ENCODE measurements around the gene BRCA2.
A peak's percentile ranks its signal among the peaks of the same experiment; 100 is the strongest.

The BRCA2 gene

DNA sequence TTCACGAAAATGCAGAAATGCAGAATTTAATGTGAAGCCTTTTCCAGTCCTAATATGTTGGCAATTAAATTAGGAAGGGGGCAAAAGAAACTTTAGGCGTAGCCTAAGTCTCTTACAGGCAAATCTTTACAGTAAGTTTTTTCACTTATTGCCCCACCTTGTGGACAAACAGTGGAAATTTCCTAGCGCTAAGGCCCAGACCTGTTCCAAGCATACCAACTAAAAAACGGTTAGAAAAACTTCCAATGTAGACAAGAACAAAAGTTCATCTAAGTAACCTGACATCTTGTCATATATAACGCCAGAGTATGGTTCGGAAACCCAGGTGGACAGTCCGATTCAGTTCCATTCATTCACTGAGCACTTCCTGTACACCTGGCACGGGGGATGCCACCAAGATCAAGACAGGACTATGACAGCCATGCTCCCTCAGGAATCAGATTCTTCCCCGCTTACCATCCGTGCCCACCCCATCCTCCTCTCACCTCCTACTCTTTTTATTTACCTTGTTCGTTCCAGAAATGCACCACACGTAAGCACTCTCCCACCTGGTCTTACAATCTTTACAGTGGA, 5.1 kb upstream of the BRCA2 start:
- no peaks in the 10 kb centered on the region for H3K27me3 ChIP-seq (ENCODE audit: control insufficient read depth, insufficient read depth, low read length, poor library complexity, severe bottlenecking)
- H3K4me3 ChIP-seq (ENCODE audit: insufficient read depth, low read depth, low read length): no peak overlapping the region
- H3K4me1 ChIP-seq (ENCODE audit: control insufficient read depth, insufficient read depth, low read length): no peaks in the 10 kb centered on the region
- 56 to 60% methylated on average over 12 of the region's 12 CpGs for WGBS, 2 experiments
- H3K27ac ChIP-seq (ENCODE audit: insufficient read depth, low read depth, low read length, poor library complexity, severe bottlenecking): no peak overlapping the region
- no peaks in the 10 kb centered on the region for H3K9me3 ChIP-seq (ENCODE audit: control insufficient read depth, low read length)
- H3K36me3 ChIP-seq (ENCODE audit: control insufficient read depth, insufficient read depth, low read length): no peaks in the 10 kb centered on the region

DNA sequence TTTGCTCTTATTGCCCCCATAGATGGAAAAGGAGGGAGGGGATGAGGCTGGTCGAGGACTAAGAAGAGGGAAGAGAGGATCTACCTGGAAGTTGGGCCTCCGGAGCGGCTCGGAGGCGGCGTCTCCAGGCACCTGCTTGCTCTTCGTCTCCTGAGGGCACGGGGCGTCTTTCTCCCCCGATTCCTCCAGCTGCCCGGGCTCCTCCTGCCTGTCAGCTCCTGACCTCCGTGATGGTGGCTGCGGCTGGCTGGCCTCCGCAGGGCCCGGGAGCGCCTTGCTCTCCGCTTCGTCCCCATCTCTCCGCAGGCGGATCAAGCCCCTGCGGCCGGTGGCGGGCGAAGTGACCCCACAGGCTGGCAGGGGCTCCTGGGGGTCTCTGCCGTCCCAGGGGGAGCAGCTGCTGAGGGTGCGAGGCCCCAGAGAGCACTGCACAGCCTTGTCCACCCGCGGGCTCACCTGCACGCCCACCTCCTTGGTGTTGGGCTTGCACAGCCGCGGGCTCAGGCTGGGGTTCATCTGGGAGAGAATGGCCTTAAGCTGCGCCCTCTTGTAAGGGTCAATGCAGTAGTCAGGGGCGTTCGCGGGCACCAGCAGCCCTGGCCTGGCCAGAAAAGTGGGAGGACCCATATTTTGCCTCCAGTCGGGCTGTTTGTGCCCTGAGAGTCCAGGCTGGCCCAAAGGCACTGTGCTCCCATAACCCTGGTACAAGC, 4.0 kb upstream of the BRCA2 start:
- Histone ChIP-seq H3K27me3 (ENCODE audit: control insufficient read depth, insufficient read depth, low read length, poor library complexity, severe bottlenecking) (no peaks in the 10 kb centered on the region), H3K4me3 (ENCODE audit: insufficient read depth, low read depth, low read length) (no peak overlapping the region), H3K9me3 (ENCODE audit: control insufficient read depth, low read length) (no peaks in the 10 kb centered on the region), H3K4me1 (ENCODE audit: control insufficient read depth, insufficient read depth, low read length) (no peaks in the 10 kb centered on the region), H3K27ac (ENCODE audit: insufficient read depth, low read depth, low read length, poor library complexity, severe bottlenecking) (no peak overlapping the region), H3K36me3 (ENCODE audit: control insufficient read depth, insufficient read depth, low read length) (no peaks in the 10 kb centered on the region)
- 91 to 93% methylated on average over 36 of the region's 36 CpGs for whole genome bisulfite sequencing, 2 experiments

DNA sequence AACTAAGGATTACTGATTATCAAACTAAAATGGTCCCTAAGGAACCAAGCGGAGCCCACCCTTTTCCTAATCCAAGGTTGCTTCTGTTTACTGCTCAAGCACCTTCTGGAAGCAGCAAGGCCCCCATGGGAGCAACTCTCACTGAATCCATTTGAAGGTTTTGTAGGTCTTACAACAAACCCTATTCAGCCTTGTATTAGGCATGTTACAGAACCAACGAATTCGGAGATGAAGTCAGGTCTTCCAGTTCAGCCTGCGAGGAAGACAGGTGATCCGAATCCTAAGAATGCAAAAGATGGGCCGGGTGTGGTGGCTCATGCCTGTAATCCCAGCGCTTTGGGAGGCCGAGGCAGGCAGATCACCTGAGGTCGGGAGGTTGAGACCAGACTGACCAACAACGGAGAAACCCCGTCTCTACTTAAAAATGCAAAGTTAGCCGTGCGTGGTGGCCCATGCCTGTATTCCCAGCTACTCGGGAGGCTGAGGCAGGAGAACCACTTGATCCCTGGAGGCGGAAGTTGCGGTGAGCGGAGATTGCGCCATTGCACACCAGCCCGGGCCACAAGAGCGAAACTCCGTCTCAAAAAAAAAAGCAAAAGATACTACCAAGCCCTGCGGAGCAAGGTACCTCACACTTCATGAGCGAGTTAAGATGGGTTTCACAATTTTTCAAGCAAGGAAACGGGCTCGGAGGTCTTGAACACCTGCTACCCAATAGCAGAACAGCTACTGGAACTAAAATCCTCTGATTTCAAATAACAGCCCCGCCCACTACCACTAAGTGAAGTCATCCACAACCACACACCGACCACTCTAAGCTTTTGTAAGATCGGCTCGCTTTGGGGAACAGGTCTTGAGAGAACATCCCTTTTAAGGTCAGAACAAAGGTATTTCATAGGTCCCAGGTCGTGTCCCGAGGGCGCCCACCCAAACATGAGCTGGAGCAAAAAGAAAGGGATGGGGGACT, 754 bp upstream of the BRCA2 start:
- 84% methylated on average over 32 of the region's 32 CpGs for WGBS, 2 experiments
- H3K4me1 ChIP-seq (ENCODE audit: control insufficient read depth, insufficient read depth, low read length): no peaks in the 10 kb centered on the region

DNA sequence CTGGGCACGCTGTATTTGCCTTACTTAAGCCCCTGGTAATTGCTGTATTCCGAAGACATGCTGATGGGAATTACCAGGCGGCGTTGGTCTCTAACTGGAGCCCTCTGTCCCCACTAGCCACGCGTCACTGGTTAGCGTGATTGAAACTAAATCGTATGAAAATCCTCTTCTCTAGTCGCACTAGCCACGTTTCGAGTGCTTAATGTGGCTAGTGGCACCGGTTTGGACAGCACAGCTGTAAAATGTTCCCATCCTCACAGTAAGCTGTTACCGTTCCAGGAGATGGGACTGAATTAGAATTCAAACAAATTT, 676 bp downstream of the BRCA2 start:
- H3K27me3 ChIP-seq (ENCODE audit: control insufficient read depth, insufficient read depth, low read length, poor library complexity, severe bottlenecking): no peaks in the 10 kb centered on the region
- 4 to 5% methylated on average over 13 of the region's 13 CpGs for WGBS, 2 experiments
- H3K4me1 ChIP-seq (ENCODE audit: control insufficient read depth, insufficient read depth, low read length): no peaks in the 10 kb centered on the region
- H3K36me3 ChIP-seq (ENCODE audit: control insufficient read depth, insufficient read depth, low read length): peaks cover 13% of the 10 kb centered on the region
- peak overlapping the region; percentile 84 for H3K4me3 ChIP-seq (ENCODE audit: insufficient read depth, low read depth, low read length)
- H3K27ac ChIP-seq (ENCODE audit: insufficient read depth, low read depth, low read length, poor library complexity, severe bottlenecking): peak overlapping the region; percentile 98
- no peaks in the 10 kb centered on the region for H3K9me3 ChIP-seq (ENCODE audit: control insufficient read depth, low read length)

More for the DNA sequence above, 754 bp upstream of the BRCA2 start:
- Histone ChIP-seq H3K9me3 (ENCODE audit: control insufficient read depth, low read length) (no peaks in the 10 kb centered on the region), H3K27ac (ENCODE audit: insufficient read depth, low read depth, low read length, poor library complexity, severe bottlenecking) (peak overlapping the region; percentile 98), H3K27me3 (ENCODE audit: control insufficient read depth, insufficient read depth, low read length, poor library complexity, severe bottlenecking) (no peaks in the 10 kb centered on the region), H3K4me3 (ENCODE audit: insufficient read depth, low read depth, low read length) (peak overlapping the region; percentile 84), H3K36me3 (ENCODE audit: control insufficient read depth, insufficient read depth, low read length) (no peaks in the 10 kb centered on the region)

DNA sequence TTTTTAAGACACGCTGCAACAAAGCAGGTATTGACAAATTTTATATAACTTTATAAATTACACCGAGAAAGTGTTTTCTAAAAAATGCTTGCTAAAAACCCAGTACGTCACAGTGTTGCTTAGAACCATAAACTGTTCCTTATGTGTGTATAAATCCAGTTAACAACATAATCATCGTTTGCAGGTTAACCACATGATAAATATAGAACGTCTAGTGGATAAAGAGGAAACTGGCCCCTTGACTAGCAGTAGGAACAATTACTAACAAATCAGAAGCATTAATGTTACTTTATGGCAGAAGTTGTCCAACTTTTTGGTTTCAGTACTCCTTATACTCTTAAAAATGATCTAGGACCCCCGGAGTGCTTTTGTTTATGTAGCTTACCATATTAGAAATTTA, 1.2 kb downstream of the BRCA2 start:
- Histone ChIP-seq H3K4me1 (ENCODE audit: control insufficient read depth, insufficient read depth, low read length) (no peaks in the 10 kb centered on the region), H3K4me3 (ENCODE audit: insufficient read depth, low read depth, low read length) (peak overlapping the region; percentile 84), H3K9me3 (ENCODE audit: control insufficient read depth, low read length) (no peaks in the 10 kb centered on the region), H3K27ac (ENCODE audit: insufficient read depth, low read depth, low read length, poor library complexity, severe bottlenecking) (no peak overlapping the region), H3K27me3 (ENCODE audit: control insufficient read depth, insufficient read depth, low read length, poor library complexity, severe bottlenecking) (no peaks in the 10 kb centered on the region), H3K36me3 (ENCODE audit: control insufficient read depth, insufficient read depth, low read length) (peaks cover 16% of the 10 kb centered on the region)
- WGBS, 2 experiments: 89 to 95% methylated on average over 5 to 6 of the region's 6 CpGs

DNA sequence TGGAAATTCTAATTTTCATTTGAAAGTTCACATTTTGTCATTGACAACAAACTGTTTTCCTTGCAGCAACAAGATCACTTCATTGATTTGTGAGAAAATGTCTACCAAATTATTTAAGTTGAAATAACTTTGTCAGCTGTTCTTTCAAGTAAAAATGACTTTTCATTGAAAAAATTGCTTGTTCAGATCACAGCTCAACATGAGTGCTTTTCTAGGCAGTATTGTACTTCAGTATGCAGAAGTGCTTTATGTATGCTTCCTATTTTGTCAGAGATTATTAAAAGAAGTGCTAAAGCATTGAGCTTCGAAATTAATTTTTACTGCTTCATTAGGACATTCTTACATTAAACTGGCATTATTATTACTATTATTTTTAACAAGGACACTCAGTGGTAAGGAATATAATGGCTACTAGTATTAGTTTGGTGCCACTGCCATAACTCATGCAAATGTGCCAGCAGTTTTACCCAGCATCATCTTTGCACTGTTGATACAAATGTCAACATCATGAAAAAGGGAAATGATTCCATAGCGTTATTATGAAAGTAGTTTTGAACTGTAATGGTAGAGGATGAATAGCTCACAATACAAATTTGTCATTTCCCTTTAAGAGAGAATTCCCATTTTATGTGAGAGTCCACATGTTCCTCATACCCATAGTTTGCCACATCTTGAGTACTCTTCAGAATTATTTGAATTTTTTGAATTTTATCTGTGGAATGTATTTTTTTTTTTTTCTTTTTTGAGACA, 2.6 kb downstream of the BRCA2 start:
- Histone ChIP-seq H3K27ac (ENCODE audit: insufficient read depth, low read depth, low read length, poor library complexity, severe bottlenecking) (no peak overlapping the region), H3K4me1 (ENCODE audit: control insufficient read depth, insufficient read depth, low read length) (no peaks in the 10 kb centered on the region), H3K4me3 (ENCODE audit: insufficient read depth, low read depth, low read length) (no peak overlapping the region), H3K36me3 (ENCODE audit: control insufficient read depth, insufficient read depth, low read length) (peaks cover 21% of the 10 kb centered on the region), H3K27me3 (ENCODE audit: control insufficient read depth, insufficient read depth, low read length, poor library complexity, severe bottlenecking) (no peaks in the 10 kb centered on the region), H3K9me3 (ENCODE audit: control insufficient read depth, low read length) (no peaks in the 10 kb centered on the region)
- WGBS, 2 experiments: 100% methylated on average over 1 of the region's 2 CpGs; no CpG with 5 or more reads in 1 of the 2 experiments

DNA sequence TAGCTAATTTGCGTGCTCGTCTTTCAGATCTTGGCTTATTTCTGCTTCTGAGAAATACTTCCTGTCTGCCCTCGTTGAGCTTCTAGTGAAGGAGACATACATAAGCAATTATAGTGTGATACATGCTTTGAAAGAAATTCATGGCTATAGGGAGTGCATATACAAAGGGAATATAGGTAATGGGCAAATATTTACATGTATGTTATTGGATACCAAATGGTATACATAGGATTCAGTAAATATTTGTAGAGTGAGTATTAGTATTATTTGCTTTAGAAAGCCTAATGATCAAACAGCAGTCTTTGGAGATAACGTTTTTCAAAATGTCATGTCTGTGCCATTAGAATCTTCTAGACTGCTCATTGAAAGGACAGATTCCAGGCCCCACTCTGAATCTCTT, 5.2 kb downstream of the BRCA2 start:
- no peaks in the 10 kb centered on the region for H3K9me3 ChIP-seq (ENCODE audit: control insufficient read depth, low read length)
- no peaks in the 10 kb centered on the region for H3K27me3 ChIP-seq (ENCODE audit: control insufficient read depth, insufficient read depth, low read length, poor library complexity, severe bottlenecking)
- no peaks in the 10 kb centered on the region for H3K4me1 ChIP-seq (ENCODE audit: control insufficient read depth, insufficient read depth, low read length)
- no peak overlapping the region for H3K27ac ChIP-seq (ENCODE audit: insufficient read depth, low read depth, low read length, poor library complexity, severe bottlenecking)
- peaks cover 27% of the 10 kb centered on the region for H3K36me3 ChIP-seq (ENCODE audit: control insufficient read depth, insufficient read depth, low read length)
- WGBS, 2 experiments: 92 to 95% methylated on average over 4 of the region's 4 CpGs
- no peak overlapping the region for H3K4me3 ChIP-seq (ENCODE audit: insufficient read depth, low read depth, low read length)

DNA sequence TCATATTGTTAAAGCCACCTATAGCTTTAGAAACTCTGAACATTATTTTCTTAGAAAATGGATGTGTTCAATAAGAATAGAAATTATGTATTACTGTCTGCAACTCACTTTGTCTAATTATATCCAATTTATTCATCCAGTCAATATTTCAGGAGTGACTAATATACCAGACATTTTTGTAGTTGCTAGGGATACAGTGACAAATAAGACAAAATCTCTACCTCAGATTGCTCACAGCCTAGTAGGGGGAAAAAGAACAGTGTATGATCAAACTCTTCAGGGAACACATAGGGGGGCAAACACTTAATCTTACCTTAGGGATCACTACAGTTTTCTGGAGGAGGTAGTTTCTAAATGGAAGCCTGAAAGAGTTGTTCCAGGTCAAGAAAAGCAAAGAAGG, 8.6 kb downstream of the BRCA2 start:
- Histone ChIP-seq H3K4me1 (ENCODE audit: control insufficient read depth, insufficient read depth, low read length) (no peaks in the 10 kb centered on the region), H3K36me3 (ENCODE audit: control insufficient read depth, insufficient read depth, low read length) (peaks cover 31% of the 10 kb centered on the region), H3K9me3 (ENCODE audit: control insufficient read depth, low read length) (no peaks in the 10 kb centered on the region), H3K27ac (ENCODE audit: insufficient read depth, low read depth, low read length, poor library complexity, severe bottlenecking) (no peak overlapping the region), H3K27me3 (ENCODE audit: control insufficient read depth, insufficient read depth, low read length, poor library complexity, severe bottlenecking) (no peaks in the 10 kb centered on the region), H3K4me3 (ENCODE audit: insufficient read depth, low read depth, low read length) (no peak overlapping the region)

DNA sequence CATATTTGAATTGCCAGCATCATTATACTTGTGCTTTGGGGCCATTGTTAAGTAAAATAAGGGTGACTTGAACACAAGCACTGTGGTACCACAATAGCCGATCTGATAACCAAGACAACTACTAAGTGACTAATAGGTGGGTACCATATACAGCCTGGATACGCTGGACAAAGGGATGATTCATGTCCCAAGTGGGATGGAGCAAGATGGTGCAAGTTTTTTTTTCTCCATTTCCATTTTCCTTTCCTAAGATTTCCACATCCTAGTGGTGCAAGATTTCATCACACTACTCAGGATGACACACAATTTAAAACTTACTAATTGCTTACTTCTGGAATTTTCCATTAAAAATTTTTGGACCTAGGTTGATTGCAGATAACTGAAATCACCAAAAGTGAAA, 15.1 kb downstream of the BRCA2 start:
- H3K4me1 ChIP-seq (ENCODE audit: control insufficient read depth, insufficient read depth, low read length): no peaks in the 10 kb centered on the region
- H3K4me3 ChIP-seq (ENCODE audit: insufficient read depth, low read depth, low read length): no peak overlapping the region
- no peak overlapping the region for H3K27ac ChIP-seq (ENCODE audit: insufficient read depth, low read depth, low read length, poor library complexity, severe bottlenecking)
- no peaks in the 10 kb centered on the region for H3K9me3 ChIP-seq (ENCODE audit: control insufficient read depth, low read length)
- 95 to 96% methylated on average over 2 of the region's 2 CpGs for WGBS, 2 experiments
- peaks cover 38% of the 10 kb centered on the region for H3K36me3 ChIP-seq (ENCODE audit: control insufficient read depth, insufficient read depth, low read length)
- H3K27me3 ChIP-seq (ENCODE audit: control insufficient read depth, insufficient read depth, low read length, poor library complexity, severe bottlenecking): no peaks in the 10 kb centered on the region

DNA sequence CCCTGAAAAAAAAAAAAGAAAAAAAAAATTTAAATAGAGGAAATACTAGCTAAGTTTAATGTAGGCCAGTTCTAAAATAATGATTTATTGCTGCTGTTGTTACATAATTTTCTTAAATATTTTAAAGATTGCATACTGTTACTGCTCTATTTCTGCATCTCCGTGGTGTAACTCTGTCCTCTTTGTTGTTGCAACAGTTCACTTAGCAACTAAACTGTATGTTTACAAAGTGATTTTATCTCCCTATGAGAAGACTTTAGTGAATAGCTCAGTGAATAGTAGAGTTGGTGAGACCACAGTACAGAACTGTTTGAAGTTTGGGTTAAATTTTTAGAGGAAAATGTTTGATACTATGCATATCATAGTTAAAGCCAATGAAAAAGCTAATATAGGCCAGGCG, 19.4 kb downstream of the BRCA2 start:
- Histone ChIP-seq H3K27ac (ENCODE audit: insufficient read depth, low read depth, low read length, poor library complexity, severe bottlenecking) (no peak overlapping the region), H3K9me3 (ENCODE audit: control insufficient read depth, low read length) (no peaks in the 10 kb centered on the region), H3K27me3 (ENCODE audit: control insufficient read depth, insufficient read depth, low read length, poor library complexity, severe bottlenecking) (no peaks in the 10 kb centered on the region), H3K4me1 (ENCODE audit: control insufficient read depth, insufficient read depth, low read length) (no peaks in the 10 kb centered on the region), H3K36me3 (ENCODE audit: control insufficient read depth, insufficient read depth, low read length) (peaks cover 55% of the 10 kb centered on the region), H3K4me3 (ENCODE audit: insufficient read depth, low read depth, low read length) (no peak overlapping the region)
- WGBS, 2 experiments: 98 to 100% methylated on average over 2 of the region's 2 CpGs

Data from ectodermal cell (in vitro differentiated cells).